Activated naive CD4-positive, alpha-beta T cell treated with anti-CD3 and anti-CD28 coated beads, Interleukin-2, amount 10 ng/mL, durations not matched to agents 7 days and 5 days (primary cell): ENCODE measurements around the gene PACS1.

Experiments used
- CTCF ChIA-PET: fragments of 350-600 bp; sonication (Branson Sonifier 250); formaldehyde crosslinking; loops from one replicate; lab custom pipeline; 2021; ENCODE audit warnings: antibody characterized with exemption; lab: Charles Lee
- DNase-seq: peaks from one replicate; pipeline ENCODE4 v3.0.0-alpha.2; 2020
- H3K27ac Mint-ChIP-seq: one replicate; pipeline ENCODE4 v1.8.0; 2021; ENCODE audit warnings: mild to moderate bottlenecking, moderate library complexity, mixed read lengths
- H3K27me3 Mint-ChIP-seq: one replicate; pipeline ENCODE4 v1.8.0; 2021; ENCODE audit warnings: mild to moderate bottlenecking, mixed read lengths
- H3K36me3 Mint-ChIP-seq: one replicate; pipeline ENCODE4 v1.8.0; 2021; ENCODE audit warnings: mixed read lengths
- H3K4me1 Mint-ChIP-seq: one replicate; pipeline ENCODE4 v1.8.0; 2021; ENCODE audit warnings: mixed read lengths
- H3K4me3 Mint-ChIP-seq: one replicate; pipeline ENCODE4 v1.8.0; 2021; ENCODE audit warnings: mild to moderate bottlenecking, moderate library complexity, mixed read lengths
- H3K9me3 Mint-ChIP-seq: one replicate; pipeline ENCODE4 v1.8.0; 2021; ENCODE audit warnings: mixed read lengths

PACS1 gene

GRCh38 chr11:66133216-66133775 lies 63.2 kb downstream of the PACS1 start:
- Mint-ChIP-seq H3K36me3 (no peaks in the 10 kb centered on the region), H3K9me3 (no peaks in the 10 kb centered on the region), H3K4me1 (peaks cover 32% of the 10 kb centered on the region), H3K4me3 (no peak overlapping the region), H3K27me3 (no peaks in the 10 kb centered on the region), H3K27ac (no peak overlapping the region)
- DNase-seq, result no peak
- CTCF ChIA-PET, result interaction anchor here (0.9 to 5.3 kb wide), 9 partner anchors 18 to 88 kb away, joined by 3 to 89 read pairs (median 5); partner anchors contain the start of genes PACS1 and SF3B2

DNA sequence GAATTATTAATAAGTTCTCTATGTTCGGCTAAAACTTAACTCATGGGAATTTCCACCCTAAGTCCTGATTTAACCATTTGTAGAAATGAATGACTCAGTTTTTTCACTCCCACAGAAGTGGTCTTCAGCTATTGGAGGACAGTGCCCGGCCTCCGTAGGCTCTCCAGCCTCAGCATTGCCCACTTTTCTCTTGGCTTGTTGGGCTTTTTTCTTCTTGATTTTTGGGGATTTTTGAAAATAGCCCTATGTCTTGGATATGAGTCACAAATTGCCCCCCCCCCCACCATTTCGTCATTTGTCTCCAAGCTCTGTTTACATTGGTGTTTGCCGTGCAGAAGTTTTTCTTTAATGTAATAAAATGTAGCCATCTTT lies 66.7 kb downstream of the PACS1 start:
- H3K9me3 Mint-ChIP-seq, result no peaks in the 10 kb centered on the region

DNA sequence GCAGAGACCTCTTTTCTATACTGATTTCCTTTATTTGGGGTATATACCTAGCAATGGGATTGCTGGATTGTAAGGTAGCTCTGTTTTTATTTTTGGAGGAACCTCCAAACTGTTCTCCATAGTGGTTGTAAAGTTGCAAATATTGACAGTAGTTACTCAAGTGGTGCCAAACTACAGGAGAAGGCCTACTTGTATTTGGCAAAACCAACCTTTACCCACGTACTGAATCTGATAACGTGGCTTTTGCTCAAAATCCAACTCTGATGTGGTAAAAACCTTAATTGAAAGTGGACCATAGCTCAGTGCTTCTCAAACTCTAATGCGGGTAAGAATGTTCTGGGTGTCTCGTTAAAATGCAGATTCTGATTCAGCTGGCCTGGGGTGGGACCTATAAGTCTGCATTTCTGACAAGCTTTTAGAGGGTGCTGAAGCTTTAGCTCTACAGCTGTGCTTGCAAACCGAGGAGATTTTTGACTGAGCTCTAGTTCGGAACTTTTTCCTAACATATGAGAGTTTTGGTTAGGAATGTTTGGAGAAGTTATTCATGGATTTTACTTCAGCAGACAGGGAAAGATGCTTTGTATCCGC lies 69.8 kb downstream of the PACS1 start:
- CTCF ChIA-PET, result interaction anchor here (0.7 kb wide), 1 partner anchor 13 kb away, joined by 3 read pairs; no protein-coding TSS in a partner anchor
- H3K9me3 Mint-ChIP-seq, result no peaks in the 10 kb centered on the region
- no peak overlapping the region for H3K27ac Mint-ChIP-seq
- peaks cover 3% of the 10 kb centered on the region for H3K36me3 Mint-ChIP-seq
- DNase-seq, result no peak
- peaks cover 20% of the 10 kb centered on the region for H3K4me1 Mint-ChIP-seq
- no peaks in the 10 kb centered on the region for H3K27me3 Mint-ChIP-seq
- H3K4me3 Mint-ChIP-seq, result no peak overlapping the region

More for the DNA sequence above, 66.7 kb downstream of the PACS1 start:
- CTCF ChIA-PET, result interaction anchor here (1.0 to 5.3 kb wide), 5 partner anchors 10 to 425 kb away, joined by 3 to 89 read pairs (median 7); partner anchors contain the start of genes KAT5 and PACS1
- no peak for DNase-seq
- no peak overlapping the region for H3K4me3 Mint-ChIP-seq
- H3K4me1 Mint-ChIP-seq, result peaks cover 22% of the 10 kb centered on the region
- H3K36me3 Mint-ChIP-seq, result no peaks in the 10 kb centered on the region
- H3K27me3 Mint-ChIP-seq, result no peaks in the 10 kb centered on the region
- H3K27ac Mint-ChIP-seq, result no peak overlapping the region

DNA sequence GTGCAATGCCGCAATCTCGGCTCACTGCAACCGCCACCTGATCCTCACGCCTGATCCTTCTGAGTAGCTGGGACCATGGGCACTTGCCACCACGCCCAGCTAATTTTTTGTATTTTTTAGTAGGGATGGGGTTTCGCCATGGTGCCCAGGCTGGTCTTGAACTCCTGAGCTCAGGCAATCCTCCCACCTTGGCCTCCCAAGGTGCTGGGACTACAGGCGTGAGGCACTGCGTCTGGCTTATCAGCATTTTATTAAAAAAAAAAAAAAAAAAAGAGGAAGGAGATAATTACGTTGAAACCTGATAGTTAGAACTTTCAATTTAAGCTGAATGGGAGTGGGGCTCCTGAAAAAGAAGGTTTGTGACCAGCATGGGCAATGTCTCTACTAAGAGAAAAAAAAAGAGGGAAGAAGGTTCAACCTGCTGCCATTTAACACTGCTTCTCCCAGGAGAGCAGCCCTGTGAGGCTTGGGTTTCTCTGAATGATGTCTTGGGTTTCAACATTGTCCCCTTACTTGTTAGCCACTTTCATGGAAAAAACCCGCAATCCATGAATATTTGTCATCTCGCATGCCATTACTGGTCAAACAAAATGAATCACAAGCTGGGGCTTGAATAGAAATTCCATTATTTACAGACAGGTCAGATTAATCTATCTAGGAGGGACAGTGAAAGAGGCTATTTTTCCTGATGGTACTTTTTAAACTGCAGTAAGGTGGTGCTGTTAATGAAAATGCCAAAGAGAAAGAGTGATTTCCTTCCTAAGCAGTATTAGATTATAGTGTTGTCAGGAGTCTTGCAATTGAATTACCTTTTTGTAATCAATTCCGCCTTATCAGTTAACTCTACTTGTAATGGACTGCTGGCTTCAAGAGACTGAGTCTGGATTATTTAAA lies 72.5 kb downstream of the PACS1 start:
- no peak for DNase-seq
- no peaks in the 10 kb centered on the region for H3K27me3 Mint-ChIP-seq
- H3K27ac Mint-ChIP-seq, result no peak overlapping the region

DNA sequence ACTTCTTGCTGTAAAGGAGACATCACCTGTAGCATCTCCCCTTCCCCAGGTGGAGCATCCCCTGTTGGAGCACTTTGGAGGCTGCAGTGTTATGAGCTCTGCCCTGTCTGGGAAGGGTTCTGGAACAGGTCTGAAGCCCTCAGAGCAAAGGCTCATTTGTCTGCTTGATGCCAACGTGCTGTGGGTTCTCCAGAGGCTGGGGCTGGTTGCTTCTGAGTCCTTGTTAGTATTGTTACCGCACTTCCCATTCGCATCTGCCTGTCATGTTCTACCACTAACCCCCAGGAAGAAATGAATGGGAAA lies 73.1 kb downstream of the PACS1 start:
- CTCF ChIA-PET, result no interaction called here
- Mint-ChIP-seq H3K4me3 (no peak overlapping the region), H3K4me1 (peaks cover 24% of the 10 kb centered on the region), H3K36me3 (peaks cover 22% of the 10 kb centered on the region), H3K27ac (no peak overlapping the region), H3K9me3 (peaks cover 1% of the 10 kb centered on the region), H3K27me3 (no peaks in the 10 kb centered on the region)
- DNase-seq, result no peak

More for the DNA sequence above, 72.5 kb downstream of the PACS1 start:
- peaks cover 22% of the 10 kb centered on the region for H3K36me3 Mint-ChIP-seq
- peaks cover 24% of the 10 kb centered on the region for H3K4me1 Mint-ChIP-seq
- H3K9me3 Mint-ChIP-seq, result peaks cover 1% of the 10 kb centered on the region
- CTCF ChIA-PET, result no interaction called here
- H3K4me3 Mint-ChIP-seq, result no peak overlapping the region

GRCh38 chr11:66143996-66144678 lies 74.1 kb downstream of the PACS1 start:
- Mint-ChIP-seq H3K27me3 (no peaks in the 10 kb centered on the region), H3K4me1 (peaks cover 24% of the 10 kb centered on the region), H3K4me3 (no peak overlapping the region), H3K27ac (no peak overlapping the region), H3K9me3 (peaks cover 1% of the 10 kb centered on the region), H3K36me3 (peaks cover 22% of the 10 kb centered on the region)
- CTCF ChIA-PET, result no interaction called here
- no peak for DNase-seq

GRCh38 chr11:66146074-66146473 lies 76.0 kb downstream of the PACS1 start:
- H3K4me3 Mint-ChIP-seq, result no peak overlapping the region
- H3K4me1 Mint-ChIP-seq, result peaks cover 31% of the 10 kb centered on the region
- DNase-seq, result no peak
- CTCF ChIA-PET, result no interaction called here
- H3K9me3 Mint-ChIP-seq, result peaks cover 1% of the 10 kb centered on the region
- peaks cover 22% of the 10 kb centered on the region for H3K36me3 Mint-ChIP-seq
- no peak overlapping the region for H3K27ac Mint-ChIP-seq
- H3K27me3 Mint-ChIP-seq, result no peaks in the 10 kb centered on the region

DNA sequence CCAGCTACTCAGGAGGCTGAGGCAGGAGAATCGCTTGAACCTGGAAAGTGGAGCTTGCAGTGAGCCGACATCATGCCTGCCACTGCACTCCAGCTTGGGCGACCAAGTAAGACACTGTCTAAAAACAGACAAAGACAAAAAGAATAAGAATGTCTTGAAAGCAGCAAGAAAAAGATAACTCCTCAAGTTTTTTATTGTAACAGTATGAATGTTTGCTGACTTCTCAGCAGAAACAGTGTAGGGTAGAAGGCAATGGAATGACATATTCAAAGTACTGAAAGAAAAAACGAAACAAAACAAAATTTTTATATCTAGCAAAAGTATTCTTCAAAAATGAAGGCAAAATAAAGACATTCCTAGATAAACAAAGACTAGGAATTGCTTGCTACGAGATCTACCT lies 76.9 kb downstream of the PACS1 start:
- Mint-ChIP-seq H3K27me3 (no peaks in the 10 kb centered on the region), H3K9me3 (peaks cover 1% of the 10 kb centered on the region), H3K36me3 (peaks cover 26% of the 10 kb centered on the region), H3K4me3 (no peak overlapping the region), H3K27ac (no peak overlapping the region), H3K4me1 (peaks cover 31% of the 10 kb centered on the region)
- CTCF ChIA-PET, result no interaction called here
- DNase-seq, result no peak

DNA sequence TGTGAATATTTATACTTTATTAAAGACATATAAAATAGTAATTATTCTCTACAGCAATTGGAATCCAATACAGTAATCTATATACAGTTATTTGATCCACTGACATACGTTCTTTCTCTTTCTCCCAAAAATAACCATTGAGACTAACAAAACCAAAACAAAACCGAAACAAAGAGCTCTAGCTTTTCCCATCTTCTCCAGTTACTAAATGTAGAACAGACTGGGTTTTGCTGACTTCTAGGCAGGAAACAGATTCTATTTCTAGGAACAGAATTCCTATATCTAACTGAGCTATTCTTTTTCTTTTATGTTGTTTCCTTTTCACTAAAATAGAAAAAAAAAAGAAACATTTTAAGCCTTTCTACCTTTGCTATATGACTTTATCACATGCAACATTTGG lies 80.1 kb downstream of the PACS1 start:
- Mint-ChIP-seq H3K4me1 (peaks cover 22% of the 10 kb centered on the region), H3K4me3 (no peak overlapping the region), H3K9me3 (peaks cover 1% of the 10 kb centered on the region), H3K27ac (no peak overlapping the region), H3K27me3 (no peaks in the 10 kb centered on the region), H3K36me3 (peaks cover 24% of the 10 kb centered on the region)
- CTCF ChIA-PET, result interaction anchor here (0.6 to 1.5 kb wide), 3 partner anchors 30 to 556 kb away, joined by 3 to 5 read pairs (median 3); no protein-coding TSS in a partner anchor
- no peak for DNase-seq

DNA sequence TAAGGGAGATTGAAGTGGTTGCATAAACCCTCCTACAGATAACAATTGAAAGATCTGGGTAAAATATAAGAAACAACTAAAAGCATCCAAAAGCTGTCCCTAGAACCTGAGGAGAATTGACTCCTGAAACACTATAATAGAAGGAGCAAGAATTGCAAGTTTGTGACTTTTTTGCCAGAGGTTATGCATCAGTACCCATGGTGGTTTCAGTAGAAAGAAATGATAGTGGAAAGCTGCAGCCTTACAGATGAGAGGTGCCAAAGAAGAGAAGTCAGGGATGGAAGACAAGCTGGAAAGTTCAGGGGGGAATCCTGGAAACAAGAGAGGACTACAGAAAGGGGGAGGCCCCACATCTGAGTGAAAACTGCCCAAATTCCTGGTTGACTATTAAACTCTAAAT lies 80.7 kb downstream of the PACS1 start:
- Mint-ChIP-seq H3K27me3 (no peaks in the 10 kb centered on the region), H3K36me3 (peaks cover 18% of the 10 kb centered on the region), H3K4me1 (peaks cover 22% of the 10 kb centered on the region), H3K4me3 (no peak overlapping the region), H3K9me3 (peaks cover 1% of the 10 kb centered on the region), H3K27ac (no peak overlapping the region)
- CTCF ChIA-PET, result interaction anchor here (0.6 to 1.8 kb wide), 2 partner anchors 83 to 556 kb away, joined by 3 read pairs; no protein-coding TSS in a partner anchor
- DNase-seq, result no peak

DNA sequence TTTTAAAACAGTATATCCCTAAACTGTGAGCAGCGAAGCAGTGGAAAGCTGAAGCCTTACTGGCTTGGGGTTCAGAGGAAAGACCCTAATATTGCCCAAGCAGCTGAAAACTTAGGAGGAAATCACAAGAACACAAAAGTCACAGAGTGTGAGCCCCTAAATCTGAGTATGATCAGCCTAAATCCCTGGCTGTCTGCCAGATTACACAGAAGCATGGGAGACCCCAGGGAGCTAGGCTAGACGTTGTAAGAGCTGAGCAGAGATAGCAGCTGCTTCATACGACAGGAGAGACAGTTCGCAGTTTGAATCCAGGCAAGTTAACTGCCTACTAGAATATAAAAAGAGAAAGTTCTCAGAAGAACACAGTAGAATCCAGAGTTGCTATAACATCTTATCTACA lies 81.2 kb downstream of the PACS1 start:
- Mint-ChIP-seq H3K27me3 (no peaks in the 10 kb centered on the region), H3K36me3 (peaks cover 13% of the 10 kb centered on the region), H3K4me1 (peaks cover 19% of the 10 kb centered on the region), H3K9me3 (peaks cover 1% of the 10 kb centered on the region), H3K27ac (no peak overlapping the region), H3K4me3 (no peak overlapping the region)
- DNase-seq, result no peak
- CTCF ChIA-PET, result interaction anchor here (0.5 to 1.8 kb wide), 2 partner anchors 84 to 922 kb away, joined by 3 read pairs; no protein-coding TSS in a partner anchor

DNA sequence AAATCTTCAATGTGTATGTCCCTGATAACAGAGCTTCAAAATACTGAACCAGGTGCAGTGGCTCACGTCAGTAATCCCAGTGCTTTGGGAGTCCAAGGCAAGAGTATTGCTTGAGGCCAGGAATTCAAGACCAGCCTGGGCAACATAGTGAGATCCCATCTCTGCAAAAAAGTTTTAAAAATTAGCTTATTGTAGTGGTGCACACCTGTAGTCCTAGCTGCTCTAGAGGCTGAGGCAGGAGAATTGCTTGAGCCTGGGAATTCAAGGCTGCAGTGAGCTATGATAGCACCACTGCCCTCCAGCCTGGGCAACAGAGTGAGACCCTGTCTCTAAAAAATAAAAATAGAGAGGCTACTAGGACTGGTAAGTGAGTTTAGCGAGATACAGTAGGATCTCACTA lies 84.0 kb downstream of the PACS1 start:
- Mint-ChIP-seq H3K36me3 (peaks cover 8% of the 10 kb centered on the region), H3K9me3 (no peaks in the 10 kb centered on the region), H3K4me1 (peaks cover 28% of the 10 kb centered on the region), H3K27ac (no peak overlapping the region), H3K4me3 (no peak overlapping the region), H3K27me3 (no peaks in the 10 kb centered on the region)
- no peak for DNase-seq
- CTCF ChIA-PET, result interaction anchor here (0.7 kb wide), 1 partner anchor 108 kb away, joined by 3 read pairs; no protein-coding TSS in a partner anchor

DNA sequence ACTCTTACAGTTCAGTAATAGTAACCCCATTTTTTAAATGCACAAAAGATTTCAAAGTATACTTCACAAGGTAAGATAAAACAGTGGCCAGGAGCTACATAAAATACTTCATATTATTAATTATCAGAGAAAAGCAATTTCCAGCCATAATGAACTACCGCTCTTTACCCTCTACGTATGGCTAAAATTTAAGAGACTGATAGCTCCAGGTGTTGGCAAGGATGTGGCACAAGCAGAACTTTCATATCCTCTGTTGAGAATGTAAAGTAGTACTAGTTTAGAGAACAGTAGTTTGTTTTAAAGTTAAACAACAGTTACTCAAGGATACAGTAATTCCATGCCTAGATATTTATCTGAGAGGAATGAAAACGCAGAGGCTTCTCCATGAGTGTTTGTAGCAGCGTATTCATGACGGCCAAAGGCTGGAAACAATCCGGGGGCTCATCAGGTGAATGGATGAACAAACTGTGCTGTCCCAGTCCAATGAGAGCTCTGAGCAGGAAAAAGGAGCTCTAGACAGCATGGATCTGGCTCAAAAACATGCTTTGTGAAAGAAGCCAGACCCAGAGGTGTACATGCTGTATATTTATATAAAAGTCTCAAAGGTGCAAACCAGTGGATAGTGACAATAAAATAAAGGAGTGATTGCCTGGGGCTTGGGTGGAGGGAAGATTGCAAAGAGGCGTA lies 85.5 kb downstream of the PACS1 start:
- DNase-seq, result no peak
- CTCF ChIA-PET, result no interaction called here
- no peaks in the 10 kb centered on the region for H3K9me3 Mint-ChIP-seq
- H3K36me3 Mint-ChIP-seq, result peaks cover 8% of the 10 kb centered on the region
- peaks cover 21% of the 10 kb centered on the region for H3K4me1 Mint-ChIP-seq
- H3K4me3 Mint-ChIP-seq, result no peak overlapping the region
- H3K27me3 Mint-ChIP-seq, result no peaks in the 10 kb centered on the region
- H3K27ac Mint-ChIP-seq, result no peak overlapping the region
